CD4-positive, alpha-beta T cell treated with Interferon gamma for 1 hour (primary cell): ENCODE results near the gene NUP153.

Source experiments
- DNase-seq: peaks from one replicate; pipeline ENCODE4 v3.0.0-alpha.2; 2020

The NUP153 gene

DNA sequence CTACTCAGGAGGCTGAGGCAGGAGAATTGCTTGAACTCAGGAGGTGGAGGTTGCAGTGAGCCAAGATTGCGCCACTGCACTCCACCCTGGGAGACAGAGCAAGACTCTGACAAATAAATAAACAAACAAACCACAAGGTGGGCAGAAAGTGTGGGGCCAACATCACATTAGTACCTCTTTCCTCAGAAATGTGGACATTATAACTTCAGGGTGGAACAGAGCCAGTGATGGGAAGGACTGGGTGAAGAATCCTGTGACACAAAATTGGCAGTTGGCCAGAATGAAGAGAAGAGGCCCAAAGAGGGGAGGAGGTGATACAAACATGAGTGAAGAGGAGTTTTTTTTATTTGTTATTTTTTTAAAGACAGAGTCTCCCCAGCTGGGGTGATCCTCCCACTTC, 50.6 kb downstream of the NUP153 start:
- DNase-seq, result no peak

DNA sequence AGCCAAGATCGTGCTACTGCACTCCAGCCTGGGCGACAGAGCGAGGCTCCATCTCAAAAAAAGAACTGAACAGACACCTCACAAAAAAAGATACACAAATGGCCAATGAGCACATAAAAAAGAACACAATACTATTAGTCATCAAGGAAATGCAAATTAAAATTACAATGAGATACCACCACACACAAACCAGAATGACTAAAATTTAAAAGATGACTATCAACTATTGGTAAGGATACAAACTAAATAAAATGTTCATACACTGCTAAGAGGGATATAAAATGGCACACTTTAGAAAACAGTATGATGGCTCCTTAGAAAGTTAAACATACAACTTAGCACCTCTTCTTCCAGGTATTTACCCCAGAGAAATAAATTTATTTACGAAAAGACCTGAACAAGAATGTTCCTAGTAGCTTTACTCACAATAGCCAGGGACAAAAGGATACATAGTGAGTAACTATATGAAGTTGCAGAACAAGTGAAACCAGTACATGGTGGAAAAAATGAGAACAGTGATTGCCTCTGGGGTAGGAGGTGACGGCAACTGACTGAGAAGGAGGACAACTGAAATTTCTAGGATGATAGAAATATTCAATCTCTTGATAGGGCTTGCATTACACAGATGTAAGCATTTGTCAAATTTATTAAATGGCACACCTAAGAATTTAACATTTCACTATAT, 53.4 kb downstream of the NUP153 start:
- no peak for DNase-seq

DNA sequence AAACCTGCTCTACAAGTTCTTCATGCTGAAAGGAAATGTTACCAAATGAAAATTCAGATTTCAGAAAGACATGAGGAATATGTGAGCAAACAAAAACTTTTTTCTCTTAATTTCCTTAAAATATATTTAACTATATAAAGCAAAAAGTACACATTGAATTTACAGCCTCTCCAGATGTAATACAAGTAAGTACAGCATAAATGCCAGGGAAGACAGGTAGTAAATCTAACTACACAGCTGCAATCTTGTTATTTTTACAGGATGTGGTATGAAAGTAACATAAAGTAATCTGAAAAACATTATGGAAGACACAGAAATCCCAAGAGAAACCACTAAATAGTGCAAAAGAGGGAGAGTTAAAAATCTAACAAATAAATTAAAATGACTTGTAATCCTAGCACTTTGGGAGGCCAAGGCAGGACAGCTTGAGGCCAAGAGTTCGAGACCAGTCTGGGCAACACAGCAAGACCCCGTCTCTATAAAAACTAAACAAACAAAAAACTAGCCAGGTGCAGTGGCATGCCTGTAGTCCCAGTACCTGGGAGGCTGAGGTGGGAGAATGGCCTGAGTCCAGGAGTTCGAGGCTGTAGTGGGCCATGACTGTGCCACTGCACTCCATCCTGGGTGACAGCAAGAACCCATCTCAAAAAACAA, 55.9 kb downstream of the NUP153 start:
- DNase-seq, result no peak

DNA sequence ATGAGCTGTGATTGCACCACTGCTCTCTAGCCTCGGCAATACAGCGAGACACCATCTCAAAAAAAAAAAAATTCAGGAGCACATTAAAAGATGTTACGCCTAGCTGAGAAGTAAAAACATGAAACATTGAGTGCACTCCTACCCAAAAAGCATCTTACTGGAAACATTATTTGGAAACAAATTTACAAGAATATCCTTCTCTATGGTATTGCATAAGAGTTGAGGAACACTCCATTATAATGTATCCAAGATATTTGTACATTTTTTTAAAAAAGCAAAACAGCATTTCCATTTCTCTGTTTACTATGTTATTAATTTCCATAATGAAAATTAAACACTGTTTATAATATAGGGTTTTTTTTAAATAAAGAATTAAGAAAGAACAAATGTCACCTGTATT, 58.0 kb downstream of the NUP153 start:
- DNase-seq, result no peak

DNA sequence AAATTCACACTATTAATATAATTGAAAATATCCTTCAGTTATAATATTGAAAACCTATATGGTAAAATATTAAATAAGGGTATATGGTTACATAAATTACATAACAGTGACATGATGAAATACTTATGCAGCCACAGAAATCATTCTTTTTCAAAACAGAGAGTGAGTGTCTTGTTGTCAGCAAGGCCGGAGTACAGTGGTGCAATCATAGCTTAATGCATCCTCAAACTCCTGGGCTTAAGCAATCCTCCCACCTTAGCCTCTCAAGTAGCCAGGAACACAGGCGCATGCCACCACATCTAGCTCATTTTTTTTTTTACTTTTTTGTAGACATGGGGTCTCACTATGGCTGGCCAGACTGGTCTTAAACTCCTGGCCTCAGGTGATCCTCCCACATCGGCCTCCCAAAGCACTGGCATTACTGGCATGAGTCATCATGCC, 66.2 kb downstream of the NUP153 start:
- DNase-seq, result no peak

DNA sequence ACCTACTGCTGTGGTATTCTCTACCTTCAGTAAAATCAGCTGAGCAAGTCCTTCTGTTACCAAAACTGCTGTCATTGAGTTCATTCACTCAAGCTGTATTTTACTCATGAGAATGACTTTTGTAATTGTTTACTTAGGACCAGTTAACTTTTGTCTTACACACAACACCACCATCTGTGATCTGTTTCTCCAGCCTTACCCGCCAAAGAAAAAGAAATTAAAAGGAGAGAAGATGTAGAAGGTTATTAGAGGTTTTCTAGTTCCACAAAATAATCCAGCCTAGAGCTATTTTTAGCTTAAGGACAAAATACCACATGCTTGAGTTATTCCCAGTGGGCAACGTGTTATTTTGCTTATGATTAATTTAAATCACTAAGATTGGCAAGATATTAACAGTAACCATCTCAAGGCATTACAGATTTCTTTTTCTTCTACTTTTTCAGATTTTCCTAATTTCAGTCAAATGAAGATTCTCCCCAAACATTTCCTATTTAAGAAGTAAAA, 68.5 kb downstream of the NUP153 start:
- DNase-seq, result no peak

DNA sequence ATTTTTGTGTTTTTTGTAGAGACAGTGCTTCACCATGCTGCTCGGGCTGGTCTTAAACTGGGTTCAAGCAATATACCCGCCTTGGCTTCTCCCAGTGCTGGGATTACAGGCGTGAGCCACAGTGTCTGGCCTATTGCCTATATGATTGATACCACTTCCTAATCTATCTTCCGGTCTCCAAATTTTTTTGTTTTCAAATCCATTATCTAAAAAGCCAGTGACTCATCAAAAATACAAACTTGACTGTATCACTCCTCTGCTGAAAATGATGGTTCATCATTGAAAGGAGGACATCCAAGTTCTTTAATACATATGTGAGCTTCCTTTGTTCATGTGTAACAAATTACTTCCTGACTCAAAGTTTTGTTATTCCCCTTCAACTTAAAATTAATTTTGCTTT, 71.2 kb downstream of the NUP153 start:
- no peak for DNase-seq

DNA sequence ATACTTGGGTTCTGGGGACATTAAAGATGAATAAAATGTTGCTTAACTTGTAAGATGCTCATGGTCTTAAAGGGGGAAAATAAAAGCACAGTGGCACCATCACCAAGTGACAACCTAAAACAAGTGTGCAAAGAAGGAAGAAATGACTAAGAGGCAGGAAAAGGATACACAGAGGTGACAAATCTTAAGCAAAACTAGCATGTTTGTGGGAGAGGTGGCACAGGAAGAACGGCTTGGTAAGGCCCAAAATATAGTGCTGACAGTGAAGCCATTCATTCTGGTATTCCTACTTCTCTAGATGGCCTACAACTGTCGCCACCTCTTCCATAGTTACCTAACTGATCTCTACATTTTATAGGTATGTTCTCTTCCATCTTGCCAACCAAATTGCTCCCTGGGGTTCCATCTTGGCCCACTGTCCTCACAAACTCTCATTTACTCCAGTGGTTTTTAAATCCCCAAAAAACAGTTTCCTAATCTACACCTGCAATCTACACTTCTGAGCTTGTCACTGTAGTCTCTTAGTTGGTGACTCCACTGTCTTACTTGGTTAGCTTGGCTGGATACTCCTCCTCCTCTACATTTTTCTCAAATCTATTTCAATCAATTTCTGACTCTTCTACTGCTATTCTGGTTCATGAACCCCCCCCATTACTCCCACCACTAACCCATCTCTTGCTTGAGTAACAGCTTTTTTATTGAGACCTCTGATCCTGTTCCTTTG, 73.1 kb downstream of the NUP153 start:
- no peak for DNase-seq

DNA sequence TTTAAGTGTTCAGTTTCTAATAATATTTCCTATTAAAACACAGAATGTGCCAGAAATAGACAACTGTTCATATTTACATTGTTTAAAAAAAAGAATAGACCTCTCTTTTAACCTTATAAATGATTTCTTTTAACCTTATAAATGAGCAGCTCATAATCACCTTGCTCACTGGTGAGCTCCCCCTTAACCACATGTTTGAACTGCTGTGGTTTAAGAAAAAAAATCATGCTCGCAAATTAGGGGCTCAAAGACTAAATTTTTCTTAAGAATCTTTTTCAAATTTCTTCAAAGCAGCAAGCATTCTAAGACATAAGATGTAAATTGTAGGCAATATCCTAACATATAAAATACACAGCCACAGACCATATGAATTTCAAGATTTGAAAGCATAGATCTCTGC, 73.8 kb downstream of the NUP153 start:
- DNase-seq, result no peak

DNA sequence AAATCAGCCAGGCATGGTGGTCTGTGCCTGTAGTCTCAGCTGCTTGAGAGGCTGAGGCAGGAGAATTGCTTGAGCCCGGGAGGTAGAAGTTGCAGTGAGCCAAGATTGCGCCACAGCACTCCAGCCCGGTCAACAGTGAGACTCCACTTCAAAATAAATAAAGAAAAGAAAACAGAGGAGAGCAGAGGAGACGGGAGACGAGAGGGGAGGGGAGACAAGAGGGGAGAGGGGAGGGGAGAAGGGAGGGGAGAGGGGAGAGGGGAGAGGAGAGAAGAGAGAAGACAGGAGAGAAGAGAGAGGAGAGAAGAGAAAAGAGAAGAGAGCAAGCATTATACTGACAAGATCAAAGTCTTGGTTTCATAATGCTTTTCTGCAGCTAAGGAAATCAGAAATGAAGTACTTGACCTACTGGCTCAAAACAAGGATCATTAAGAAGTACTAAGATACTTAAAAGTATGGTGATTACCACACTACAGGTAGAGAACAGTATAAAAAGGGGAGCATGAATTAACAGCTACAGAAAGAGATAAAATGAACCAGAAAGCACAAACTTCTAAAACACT, 76.1 kb downstream of the NUP153 start:
- DNase-seq, result no peak

DNA sequence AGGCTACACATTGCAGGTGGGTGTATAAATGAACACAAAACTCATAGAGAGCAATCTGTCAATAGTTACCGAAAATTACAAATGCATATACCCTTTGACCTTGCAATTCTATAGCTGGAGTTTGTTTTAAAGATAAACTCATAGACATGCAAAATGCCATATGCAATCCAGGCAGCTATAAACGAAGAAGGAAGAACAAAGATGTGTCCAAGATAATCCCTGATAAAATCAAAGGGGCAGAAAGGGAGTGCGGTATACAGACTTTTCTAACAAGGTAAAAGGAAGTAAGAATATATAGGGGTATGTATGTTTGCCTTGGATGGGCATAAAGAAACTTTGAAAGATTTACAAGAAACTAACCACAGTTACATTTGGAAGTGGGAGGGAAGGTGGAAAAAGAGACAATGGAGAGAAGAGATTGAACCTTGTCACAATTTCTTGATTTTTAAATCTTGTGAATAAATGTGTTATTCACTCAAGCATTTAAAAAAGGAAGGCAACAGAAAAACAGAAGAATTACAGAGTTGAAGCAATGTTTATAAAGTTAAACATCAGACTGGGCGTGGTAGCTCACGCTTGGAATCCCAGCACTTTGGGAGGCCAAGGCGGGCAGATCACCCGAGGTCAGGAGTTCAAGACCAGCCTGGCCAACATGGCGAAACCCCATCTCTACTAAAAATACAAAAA, 76.8 kb downstream of the NUP153 start:
- no peak for DNase-seq

DNA sequence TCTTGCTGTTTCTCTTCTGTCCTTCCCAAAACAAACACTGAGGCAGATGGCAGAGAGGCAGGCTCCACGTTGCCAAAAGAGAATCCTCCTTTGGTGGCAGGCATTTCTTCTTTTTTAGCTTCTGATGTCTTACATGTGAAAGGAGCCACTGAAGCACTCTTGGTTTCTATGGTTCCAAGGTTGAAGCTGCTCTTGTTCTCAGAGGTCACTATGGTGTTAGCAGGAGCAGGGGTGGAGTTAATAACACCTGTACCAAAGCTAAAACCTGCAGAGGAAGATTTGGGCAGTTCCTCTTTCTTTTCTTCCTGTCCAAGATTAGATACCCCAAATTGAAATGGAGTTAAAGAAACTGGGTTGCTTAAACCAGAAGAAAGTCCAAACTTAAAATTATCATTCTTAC, 77.9 kb downstream of the NUP153 start:
- DNase-seq, result no peak

DNA sequence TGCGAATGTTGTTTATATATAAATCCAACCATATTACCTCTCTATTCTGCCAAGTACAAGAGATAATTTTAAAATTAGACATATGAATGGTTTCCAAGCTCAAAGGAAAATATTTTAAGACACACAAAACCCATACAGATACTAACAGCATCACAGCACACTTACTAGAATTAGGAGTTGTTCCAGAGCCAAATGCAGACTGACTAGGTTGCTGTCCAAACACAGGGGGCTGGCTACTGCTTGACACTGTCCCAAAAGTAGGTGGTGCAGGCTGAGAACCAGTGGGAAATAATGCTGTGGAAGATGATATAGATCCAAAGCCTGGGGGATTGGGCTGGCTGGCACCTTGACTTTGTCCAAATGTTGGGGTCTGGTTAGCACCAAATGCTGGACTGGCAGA, 82.3 kb downstream of the NUP153 start:
- no peak for DNase-seq

DNA sequence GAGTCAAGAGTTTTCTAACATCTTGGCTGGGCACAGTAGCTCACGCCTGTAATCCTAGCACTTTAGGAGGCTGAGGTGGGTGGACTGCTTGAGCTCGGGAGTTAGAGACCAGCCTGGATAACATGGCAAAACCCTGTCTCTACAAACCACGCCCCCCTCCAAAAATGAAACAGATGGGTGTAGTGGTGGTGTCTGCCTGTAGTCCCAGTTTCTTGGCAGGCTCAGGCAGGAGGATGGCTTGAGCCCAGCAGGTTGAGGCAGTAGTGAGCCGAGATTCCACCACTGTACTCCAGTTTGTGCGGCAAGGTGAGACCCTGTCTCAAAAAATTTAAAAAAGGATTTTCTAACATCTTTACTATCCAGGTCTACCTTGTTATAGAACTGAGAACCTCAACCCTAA, 84.6 kb downstream of the NUP153 start:
- DNase-seq, result no peak

DNA sequence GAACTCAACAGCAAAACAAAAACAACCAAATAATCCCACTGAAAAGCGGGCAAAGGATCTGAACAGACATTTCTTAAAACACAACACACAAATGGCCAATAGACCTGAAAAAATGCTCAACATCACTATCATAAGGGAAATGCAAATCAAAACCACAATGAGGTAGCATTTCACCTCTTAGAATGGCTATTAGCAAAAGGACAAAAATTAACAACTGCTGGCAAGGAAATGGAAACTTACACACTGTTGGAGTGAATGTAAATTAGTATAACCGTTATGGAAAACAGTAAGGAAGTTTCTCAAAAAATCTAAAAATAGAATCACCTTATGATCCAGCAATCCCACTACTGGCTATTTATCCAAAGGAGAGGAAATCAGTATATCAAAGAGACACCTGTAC, 85.7 kb downstream of the NUP153 start:
- DNase-seq, result no peak

DNA sequence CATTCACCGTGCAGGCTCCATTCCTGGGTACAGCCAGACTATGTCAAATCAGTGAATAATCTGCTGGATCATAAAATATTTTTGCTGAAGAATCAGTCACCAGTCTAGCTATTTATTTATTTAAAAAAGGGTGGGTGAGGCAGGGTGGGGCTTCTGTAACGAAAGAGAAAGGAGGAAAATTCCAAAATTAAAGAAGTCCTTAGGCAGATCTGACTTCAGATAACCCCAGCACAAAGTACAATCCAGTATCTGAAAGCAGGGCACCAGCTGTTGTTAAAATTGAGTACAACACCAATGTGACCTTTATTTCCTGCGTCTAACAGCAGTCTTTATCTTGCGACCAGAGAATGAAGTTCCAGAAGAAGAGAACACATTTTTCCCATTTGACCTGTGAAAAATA, 90.9 kb downstream of the NUP153 start:
- no peak for DNase-seq

DNA sequence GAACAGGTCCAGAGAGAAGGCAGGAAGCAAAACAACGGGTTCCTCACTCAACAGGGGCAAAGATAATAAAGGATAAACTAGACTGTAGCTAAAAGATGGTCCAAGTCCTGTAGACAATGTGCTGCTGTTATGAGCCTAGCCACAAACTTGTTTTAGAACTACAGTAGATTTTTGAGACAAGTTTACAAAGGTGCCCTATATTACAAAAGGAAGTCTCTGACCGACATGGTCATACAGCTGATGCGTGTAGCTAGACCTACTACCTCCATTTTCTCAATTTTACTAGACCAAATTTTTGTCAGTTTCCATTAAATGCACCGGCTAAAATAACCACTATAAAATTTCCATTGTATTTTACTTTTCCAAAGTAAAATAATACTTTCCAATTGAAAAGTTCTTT, 94.7 kb downstream of the NUP153 start:
- no peak for DNase-seq

DNA sequence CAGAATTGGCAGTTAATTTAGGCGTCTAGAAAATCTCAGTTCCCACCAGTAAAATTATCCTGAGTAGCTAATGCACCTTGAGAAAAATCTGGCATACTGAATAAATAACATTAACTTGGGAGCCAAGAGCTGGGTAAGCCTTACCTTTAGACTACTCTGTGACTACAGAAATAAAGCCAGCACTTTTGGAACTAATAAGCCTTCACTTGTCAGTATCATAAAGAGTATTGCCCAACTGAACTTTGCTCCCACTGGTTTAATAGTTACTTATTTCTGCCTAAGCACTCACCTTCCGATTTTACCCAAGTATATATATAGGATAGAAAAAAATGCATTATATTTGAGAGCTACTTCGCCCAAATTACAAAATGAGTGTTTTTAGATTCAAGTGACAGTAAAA, 95.9 kb downstream of the NUP153 start:
- no peak for DNase-seq

DNA sequence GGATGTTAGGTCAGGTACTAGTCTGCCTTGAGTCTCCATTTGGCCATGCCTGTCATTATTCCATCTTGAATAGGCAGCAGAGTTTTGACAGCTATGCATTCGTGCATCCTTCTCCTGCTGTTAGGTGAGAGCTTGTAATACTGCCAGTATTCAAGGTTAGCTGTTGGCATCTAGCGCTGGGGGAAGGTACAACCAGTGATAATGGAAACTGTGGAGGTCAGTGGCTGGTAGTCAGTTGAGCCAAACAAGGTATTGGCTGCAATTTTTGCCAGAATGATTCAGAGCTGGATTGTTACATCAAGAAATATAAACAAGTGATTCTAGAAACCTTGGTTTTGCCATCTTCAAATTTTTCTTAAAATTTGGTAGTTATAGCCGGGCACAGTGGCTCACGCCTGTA, 100.1 kb downstream of the NUP153 start:
- no peak for DNase-seq

DNA sequence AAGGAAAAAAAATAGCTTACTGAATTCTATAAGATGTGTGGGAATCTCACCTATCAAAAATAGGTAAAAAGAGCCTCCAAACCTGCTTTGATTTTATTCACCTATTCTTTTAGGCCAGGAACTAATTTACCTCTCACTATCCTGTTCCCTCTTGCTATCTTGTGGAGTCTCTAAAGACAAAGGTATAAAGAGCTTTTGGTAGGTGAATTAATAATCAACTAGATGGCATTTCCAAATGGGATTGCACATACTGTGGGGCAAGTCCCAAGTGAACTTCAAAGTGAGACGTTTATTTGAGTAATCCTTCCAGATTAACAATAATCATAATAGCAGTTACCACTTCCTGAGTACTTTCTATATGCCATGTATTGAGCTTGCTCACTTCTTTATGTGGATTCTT, 103.8 kb downstream of the NUP153 start:
- no peak for DNase-seq

DNA sequence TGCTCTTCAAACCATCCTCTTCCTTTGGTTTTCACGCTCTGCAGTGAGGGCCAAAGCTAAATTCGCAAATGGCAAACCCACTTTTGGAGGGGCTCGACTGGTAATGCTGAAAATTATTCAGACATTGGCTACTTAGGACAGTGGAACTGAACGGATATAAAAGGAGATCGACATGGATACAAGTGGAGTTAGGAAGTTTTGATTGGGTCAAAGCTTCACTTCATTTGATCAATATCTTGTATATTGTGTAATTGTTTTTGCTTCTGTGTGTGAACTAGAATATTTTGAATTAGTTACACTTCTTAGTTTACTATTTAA, 105.4 kb downstream of the NUP153 start:
- DNase-seq, result no peak

DNA sequence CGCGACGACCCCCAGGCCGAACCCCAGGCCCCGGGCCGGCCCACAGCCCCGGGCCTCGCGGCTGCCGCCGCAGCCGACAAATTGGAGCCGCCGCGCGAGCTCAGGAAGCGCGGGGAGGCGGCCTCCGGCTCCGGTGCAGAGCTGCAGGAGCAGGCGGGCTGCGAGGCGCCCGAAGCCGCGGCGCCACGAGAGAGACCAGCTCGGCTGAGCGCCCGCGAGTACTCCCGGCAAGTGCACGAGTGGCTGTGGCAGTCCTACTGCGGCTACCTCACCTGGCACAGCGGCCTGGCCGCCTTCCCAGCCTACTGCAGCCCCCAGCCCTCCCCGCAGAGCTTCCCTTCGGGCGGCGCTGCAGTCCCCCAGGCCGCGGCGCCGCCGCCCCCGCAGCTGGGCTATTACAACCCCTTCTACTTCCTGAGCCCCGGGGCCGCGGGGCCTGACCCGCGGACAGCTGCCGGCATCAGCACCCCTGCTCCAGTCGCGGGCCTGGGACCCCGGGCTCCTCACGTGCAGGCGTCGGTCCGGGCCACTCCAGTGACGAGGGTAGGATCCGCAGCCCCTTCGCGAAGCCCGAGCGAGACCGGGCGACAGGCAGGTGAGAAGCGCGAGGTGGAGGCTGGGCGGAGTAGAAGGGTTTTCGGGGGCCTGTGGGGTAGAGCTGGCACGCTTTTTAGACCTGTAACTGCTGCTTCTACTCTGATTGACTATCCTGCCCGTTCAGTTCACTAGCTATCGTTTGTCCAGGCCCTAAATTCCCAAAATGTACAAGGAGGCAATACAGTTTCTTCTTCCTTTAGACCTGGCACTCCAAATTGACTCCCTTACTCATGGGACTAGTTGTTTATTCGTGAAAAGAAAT, 106.0 kb downstream of the NUP153 start:
- peak; percentile 10 for DNase-seq
